HEK293T (cell line): ENCODE measurements around the gene THRB.

Source experiments
- CTCF ChIA-PET: fragments of 350-600 bp; formaldehyde crosslinking; extraction: SDS; loops from one replicate; lab custom pipeline; 2021; ENCODE audit warnings: antibody characterized with exemption, inconsistent platforms; lab: Yijun Ruan, JAX
- POLR2A ChIA-PET: fragments of 350-600 bp; formaldehyde crosslinking; extraction: SDS; loops from one replicate; lab custom pipeline; 2020; ENCODE audit warnings: antibody characterized with exemption, inconsistent platforms; lab: Yijun Ruan, JAX
- DNase-seq: peaks from one replicate; pipeline ENCODE4 v3.0.0; 2012; ENCODE audit warnings: mixed read lengths; ENCODE audit errors: extremely low spot score
- ARNT ChIP-seq: fragments of 450-650 bp; IDR thresholded peaks from 2 replicates; pipeline ENCODE4 v1.6.1; 2017; ENCODE audit warnings: mild to moderate bottlenecking
- BHLHE40 ChIP-seq: fragments of 450-650 bp; IDR thresholded peaks from 2 replicates; pipeline ENCODE4 v1.6.1; 2016; ENCODE audit warnings: mild to moderate bottlenecking, moderate library complexity, borderline replicate concordance
- CTBP1 ChIP-seq: fragments of 450-650 bp; IDR thresholded peaks from 2 replicates; pipeline ENCODE4 v1.6.1; 2016; ENCODE audit warnings: borderline replicate concordance
- ELF4 ChIP-seq: fragments of 450-650 bp; IDR thresholded peaks from 2 replicates; pipeline ENCODE4 v1.6.1; 2017; ENCODE audit warnings: antibody characterized with exemption
- FOXA1 ChIP-seq: fragments of 450-650 bp; IDR thresholded peaks from 2 replicates; pipeline ENCODE4 v1.6.1; 2016; ENCODE audit warnings: mild to moderate bottlenecking
- FOXK2 ChIP-seq: fragments of 450-650 bp; IDR thresholded peaks from 2 replicates; pipeline ENCODE4 v1.6.1; 2016; ENCODE audit warnings: mild to moderate bottlenecking
- FOXM1 ChIP-seq: fragments of 450-650 bp; IDR thresholded peaks from 2 replicates; pipeline ENCODE4 v1.6.1; 2017; ENCODE audit warnings: mild to moderate bottlenecking, borderline replicate concordance
- HDGF ChIP-seq: fragments of 450-650 bp; IDR thresholded peaks from 2 replicates; pipeline ENCODE4 v1.6.1; 2017; ENCODE audit warnings: antibody characterized with exemption, borderline replicate concordance
- L3MBTL2 ChIP-seq: fragments of 450-650 bp; conservative IDR thresholded peaks from 2 replicates; pipeline ENCODE4 v1.6.1; 2016; ENCODE audit warnings: mild to moderate bottlenecking
- LEF1 ChIP-seq: fragments of 450-650 bp; IDR thresholded peaks from 2 replicates; pipeline ENCODE4 v1.6.1; 2017; ENCODE audit warnings: mild to moderate bottlenecking, borderline replicate concordance
- NFRKB ChIP-seq: fragments of 450-650 bp; IDR thresholded peaks from 2 replicates; pipeline ENCODE4 v1.6.1; 2016; ENCODE audit warnings: mild to moderate bottlenecking, moderate library complexity
- SP1 ChIP-seq: fragments of 450-650 bp; IDR thresholded peaks from 2 replicates; pipeline ENCODE4 v1.6.1; 2017
- SUZ12 ChIP-seq: fragments of 450-650 bp; IDR thresholded peaks from 2 replicates; pipeline ENCODE4 v1.6.1; 2016; ENCODE audit warnings: mild to moderate bottlenecking
- TARDBP ChIP-seq: fragments of 450-650 bp; IDR thresholded peaks from 2 replicates; pipeline ENCODE4 v1.6.1; 2016
- ZNF384 ChIP-seq: fragments of 450-650 bp; IDR thresholded peaks from 2 replicates; pipeline ENCODE4 v1.6.1; 2016
- TF ChIP-seq, protein P1 (sequence below): fragments of 450-650 bp; IDR thresholded peaks from 2 replicates; pipeline ENCODE4 v1.6.1; 2016

The THRB gene

DNA sequence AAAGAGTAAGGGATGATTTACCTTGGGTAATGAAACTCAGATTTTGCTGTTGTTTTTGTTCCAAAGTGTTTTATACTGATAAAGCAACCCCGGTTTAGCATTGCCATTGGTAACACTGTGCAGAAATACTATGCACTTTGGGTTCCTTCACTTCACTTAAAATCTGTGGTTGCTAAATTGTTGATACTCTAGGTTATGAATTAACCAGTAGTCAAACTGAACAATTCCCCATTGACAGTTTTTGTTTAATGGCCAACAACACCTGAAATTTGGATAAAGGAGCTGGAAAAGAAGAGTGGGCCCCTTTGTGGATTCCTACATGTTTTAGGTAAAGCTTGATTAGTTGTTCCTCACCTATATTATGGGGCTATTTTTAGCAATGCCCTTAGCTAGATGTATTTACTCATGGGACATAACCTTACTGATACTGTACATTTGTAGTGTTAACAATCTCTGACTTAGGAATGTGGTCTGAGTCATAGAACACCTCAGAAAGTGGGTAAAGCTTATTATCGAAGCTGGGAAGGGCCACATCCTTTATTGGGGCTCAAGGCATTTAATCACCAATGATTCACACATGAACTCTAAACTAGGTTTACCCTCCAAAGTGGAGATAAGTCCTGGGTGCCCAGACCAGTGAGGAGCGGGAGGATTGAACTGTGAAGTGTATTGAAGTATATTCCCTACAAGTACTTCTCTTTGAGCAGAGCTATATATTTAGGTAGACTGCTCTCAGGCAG, 29.5 kb upstream of the THRB start:
- ChIA-PET POLR2A (no interaction called here), CTCF (no interaction called here)
- TF ChIP-seq SUZ12 = no peak
- TF ChIP-seq TARDBP = no peak
- no peak for TF ChIP-seq L3MBTL2
- TF ChIP-seq ELF4 = no peak
- no peak for TF ChIP-seq NFRKB
- TF ChIP-seq FOXA1 = no peak
- no peak for TF ChIP-seq FOXM1
- TF ChIP-seq, protein P1, sequence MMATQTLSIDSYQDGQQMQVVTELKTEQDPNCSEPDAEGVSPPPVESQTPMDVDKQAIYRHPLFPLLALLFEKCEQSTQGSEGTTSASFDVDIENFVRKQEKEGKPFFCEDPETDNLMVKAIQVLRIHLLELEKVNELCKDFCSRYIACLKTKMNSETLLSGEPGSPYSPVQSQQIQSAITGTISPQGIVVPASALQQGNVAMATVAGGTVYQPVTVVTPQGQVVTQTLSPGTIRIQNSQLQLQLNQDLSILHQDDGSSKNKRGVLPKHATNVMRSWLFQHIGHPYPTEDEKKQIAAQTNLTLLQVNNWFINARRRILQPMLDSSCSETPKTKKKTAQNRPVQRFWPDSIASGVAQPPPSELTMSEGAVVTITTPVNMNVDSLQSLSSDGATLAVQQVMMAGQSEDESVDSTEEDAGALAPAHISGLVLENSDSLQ = no peak
- no peak for TF ChIP-seq SP1
- no peak for TF ChIP-seq HDGF
- no peak for TF ChIP-seq ARNT
- TF ChIP-seq FOXK2 = no peak
- no peak for TF ChIP-seq BHLHE40
- no peak for DNase-seq

DNA sequence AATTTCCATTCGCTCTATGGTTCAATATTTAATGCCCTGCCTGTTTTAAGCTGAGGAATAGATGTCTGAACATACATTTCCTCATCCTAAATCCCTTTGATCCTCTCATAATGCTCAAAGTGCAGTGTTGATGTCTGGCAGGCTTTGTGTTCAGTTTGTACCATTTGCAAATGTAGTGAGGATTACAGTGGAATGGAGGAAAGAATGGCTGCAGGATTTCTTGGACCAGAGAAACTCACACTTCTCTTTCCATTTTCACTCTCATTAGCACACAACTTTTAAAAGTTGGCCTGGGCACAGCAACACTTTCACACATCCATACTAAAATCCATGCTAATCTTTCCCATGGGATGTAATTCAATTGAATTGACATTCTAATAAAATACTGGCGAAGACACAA, 28.6 kb upstream of the THRB start:
- DNase-seq = no peak
- TF ChIP-seq CTBP1 = no peak
- no peak for TF ChIP-seq ARNT
- no peak for TF ChIP-seq ZNF384
- TF ChIP-seq SP1 = no peak
- no peak for TF ChIP-seq TARDBP
- TF ChIP-seq FOXM1 = no peak
- no peak for TF ChIP-seq NFRKB
- TF ChIP-seq SUZ12 = no peak
- no peak for TF ChIP-seq ELF4
- TF ChIP-seq BHLHE40 = no peak
- TF ChIP-seq FOXA1 = no peak
- no peak for TF ChIP-seq LEF1
- no peak for TF ChIP-seq FOXK2
- TF ChIP-seq HDGF = no peak
- TF ChIP-seq L3MBTL2 = no peak
- TF ChIP-seq, protein P1 = no peak
- ChIA-PET POLR2A (no interaction called here), CTCF (no interaction called here)

GRCh38 chr3:24522146-24522579, 27.5 kb upstream of the THRB start:
- DNase-seq = peak; percentile 9
- ChIA-PET POLR2A (no interaction called here), CTCF (no interaction called here)
- TF ChIP-seq FOXK2 (no peak), L3MBTL2 (0 out of 2 replicates have a peak, but pooled peaks have one; percentile 7)

DNA sequence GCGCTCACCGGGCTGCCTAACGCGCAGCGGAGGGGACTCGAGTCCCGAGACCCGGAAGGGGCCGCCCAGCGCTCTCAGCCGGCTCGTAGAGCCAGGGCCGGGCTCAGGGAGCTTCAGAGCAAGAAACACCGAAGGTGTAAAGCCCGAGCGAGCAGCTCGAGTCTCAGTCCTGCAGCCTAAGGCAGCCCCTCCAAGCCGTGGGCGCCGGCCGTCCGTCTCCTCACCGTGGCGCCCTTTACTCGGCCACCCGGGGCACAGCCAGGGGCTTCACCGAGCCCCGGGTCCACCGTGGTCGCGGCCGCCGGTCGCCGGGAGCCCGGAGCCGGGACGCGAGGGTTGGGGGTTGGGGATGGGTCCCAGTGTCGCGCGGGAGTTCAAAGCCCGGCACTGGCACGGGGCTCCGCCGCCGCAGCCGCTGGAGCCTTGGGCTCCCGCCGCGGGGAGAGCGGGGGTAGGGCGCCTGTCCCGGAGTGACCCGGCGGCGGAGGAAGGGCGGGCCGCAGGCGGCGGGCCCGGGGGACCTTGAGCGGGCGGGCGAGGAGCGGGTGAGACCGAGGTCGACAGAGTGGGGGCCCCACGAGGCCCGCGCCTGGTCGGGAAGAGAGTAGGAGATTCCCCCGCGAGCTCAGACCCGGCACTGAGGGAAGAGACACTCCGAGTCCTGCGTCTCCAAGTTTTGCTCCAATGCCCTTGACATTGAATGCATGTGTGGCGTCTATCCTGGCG, 26.9 kb upstream of the THRB start:
- DNase-seq = peak; percentile 63
- ChIA-PET CTCF (interaction anchor here (1.2 kb wide), 1 partner anchor 25 kb away, joined by 4 read pairs; no protein-coding TSS in a partner anchor), POLR2A (interaction anchor here (1.3 kb wide), 1 partner anchor 25 kb away, joined by 7 read pairs; no protein-coding TSS in a partner anchor)
- TF ChIP-seq ELF4 (peak; percentile 34; the same call in 1 of the 2 replicates), ARNT (no peak), HDGF (no peak), FOXK2 (no peak), SP1 (no peak), LEF1 (peak; percentile 66), L3MBTL2 (peak; percentile 33; the same call in 1 of the 2 replicates)

- no peak for DNase-seq
- TF ChIP-seq ARNT = no peak
- no peak for TF ChIP-seq SP1
- no peak for TF ChIP-seq TARDBP
- TF ChIP-seq NFRKB = no peak
- no peak for TF ChIP-seq FOXK2
- no peak for TF ChIP-seq SUZ12
- no peak for TF ChIP-seq FOXM1
- TF ChIP-seq ZNF384 = no peak
- no peak for TF ChIP-seq CTBP1
- TF ChIP-seq LEF1 = no peak
- ChIA-PET POLR2A (interaction anchor here (1.3 kb wide), 1 partner anchor 25 kb away, joined by 7 read pairs; no protein-coding TSS in a partner anchor), CTCF (interaction anchor here (1.2 kb wide), 1 partner anchor 24 kb away, joined by 4 read pairs; no protein-coding TSS in a partner anchor)
Measured at GRCh38 chr3:24520976-24521419, 26.3 kb upstream of the THRB start.

GRCh38 chr3:24520101-24520495, 25.4 kb upstream of the THRB start:
- DNase-seq = no peak
- ChIA-PET CTCF (interaction anchor here (1.2 kb wide), 1 partner anchor 23 kb away, joined by 4 read pairs; no protein-coding TSS in a partner anchor), POLR2A (no interaction called here)
- TF ChIP-seq ELF4 = no peak
- no peak for TF ChIP-seq SUZ12
- no peak for TF ChIP-seq ZNF384
- TF ChIP-seq TARDBP = no peak
- TF ChIP-seq SP1 = no peak
- TF ChIP-seq FOXM1 = no peak
- no peak for TF ChIP-seq NFRKB
- no peak for TF ChIP-seq LEF1
- no peak for TF ChIP-seq HDGF
- TF ChIP-seq CTBP1 = no peak
- TF ChIP-seq, protein P1 = no peak
